HL-60 (cell line): Measurements from ENCODE around the gene KIAA1671.

Source experiments
- CTCF ChIP-seq: IDR thresholded peaks from one replicate; pipeline ENCODE4 v1.5.1; 2011; ENCODE audit warnings: low read length, control low read depth, inconsistent platforms; ENCODE audit not compliant: insufficient read depth
- GABPA ChIP-seq: IDR thresholded peaks from 2 replicates; pipeline ENCODE4 v1.6.1; 2012; ENCODE audit warnings: low read depth
- POLR2AphosphoS5 ChIP-seq: IDR thresholded peaks from 2 replicates; pipeline ENCODE4 v1.6.1; 2012; ENCODE audit warnings: low read depth

- TF ChIP-seq CTCF (no peak), POLR2AphosphoS5 (no peak), GABPA (no peak)
Observed at GRCh38 chr22:25050566-25050965, 98.0 kb downstream of the KIAA1671 start.
